Chondrocyte (in vitro differentiated cells): ENCODE data around the gene RIMOC1. TPM values are rescaled to one million over a fixed set of nuclear protein-coding genes. Genes with fewer than 3 reads are reported as not detected.

Experiments used
- DNase-seq: peaks from one replicate; pipeline ENCODE4 v3.0.0; 2021; ENCODE audit warnings: mixed read lengths, low spot score
- H3K27ac Mint-ChIP-seq: one replicate; pipeline ENCODE4 v1.8.0; 2021; ENCODE audit warnings: mild to moderate bottlenecking, moderate library complexity, mixed read lengths; ENCODE audit not compliant: unreplicated experiment
- H3K27me3 Mint-ChIP-seq: 2 replicates; pipeline ENCODE4 v1.8.0; 2021; ENCODE audit warnings: low read depth, mixed read lengths
- H3K36me3 Mint-ChIP-seq: 2 replicates; pipeline ENCODE4 v1.8.0; 2021; ENCODE audit warnings: low read depth, mixed read lengths
- H3K4me1 Mint-ChIP-seq: 2 replicates; pipeline ENCODE4 v1.8.0; 2021; ENCODE audit warnings: low read depth, mild to moderate bottlenecking, mixed read lengths
- H3K4me3 Mint-ChIP-seq: one replicate; pipeline ENCODE4 v1.8.0; 2021; ENCODE audit warnings: mild to moderate bottlenecking, moderate library complexity, mixed read lengths; ENCODE audit not compliant: unreplicated experiment
- H3K9me3 Mint-ChIP-seq: 2 replicates; pipeline ENCODE4 v1.8.0; 2021; ENCODE audit warnings: low read depth, mixed read lengths
- total RNA-seq: library from RNA; stranded (reverse); gene quantifications from 3 replicates; pipeline ENCODE4 v1.2.1, GENCODE V29; 2021
- TF ChIP-seq, protein P1 (sequence below): fragments of 200-600 bp; sonication (generic); IDR thresholded peaks from 2 replicates; pipeline ENCODE4 v1.5.0; 2021; ENCODE audit warnings: antibody characterized with exemption, mild to moderate bottlenecking, moderate library complexity

RIMOC1 gene
- total RNA-seq, 1 donor from 2014 or later = 38.9 TPM

DNA sequence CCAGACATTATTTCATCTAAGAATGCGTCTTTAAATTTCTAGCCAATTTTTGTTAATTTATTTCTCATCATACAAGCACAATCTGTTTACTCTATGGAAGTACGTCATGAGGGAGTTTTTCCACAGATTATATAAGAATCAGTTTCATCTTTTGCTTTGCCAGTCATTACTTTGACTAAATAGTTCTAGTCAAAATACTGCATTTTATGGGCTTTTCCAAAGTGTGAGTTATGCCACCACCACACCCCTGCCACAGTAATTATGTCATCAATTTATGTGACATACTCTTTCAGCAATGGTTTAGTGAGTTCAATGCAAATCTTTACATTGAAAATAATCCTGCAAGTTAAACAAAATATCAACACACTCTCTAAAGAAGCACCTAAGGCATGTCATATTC lies 2.0 kb downstream of the RIMOC1 start:
- peaks cover 11% of the 10 kb centered on the region for H3K36me3 Mint-ChIP-seq

DNA sequence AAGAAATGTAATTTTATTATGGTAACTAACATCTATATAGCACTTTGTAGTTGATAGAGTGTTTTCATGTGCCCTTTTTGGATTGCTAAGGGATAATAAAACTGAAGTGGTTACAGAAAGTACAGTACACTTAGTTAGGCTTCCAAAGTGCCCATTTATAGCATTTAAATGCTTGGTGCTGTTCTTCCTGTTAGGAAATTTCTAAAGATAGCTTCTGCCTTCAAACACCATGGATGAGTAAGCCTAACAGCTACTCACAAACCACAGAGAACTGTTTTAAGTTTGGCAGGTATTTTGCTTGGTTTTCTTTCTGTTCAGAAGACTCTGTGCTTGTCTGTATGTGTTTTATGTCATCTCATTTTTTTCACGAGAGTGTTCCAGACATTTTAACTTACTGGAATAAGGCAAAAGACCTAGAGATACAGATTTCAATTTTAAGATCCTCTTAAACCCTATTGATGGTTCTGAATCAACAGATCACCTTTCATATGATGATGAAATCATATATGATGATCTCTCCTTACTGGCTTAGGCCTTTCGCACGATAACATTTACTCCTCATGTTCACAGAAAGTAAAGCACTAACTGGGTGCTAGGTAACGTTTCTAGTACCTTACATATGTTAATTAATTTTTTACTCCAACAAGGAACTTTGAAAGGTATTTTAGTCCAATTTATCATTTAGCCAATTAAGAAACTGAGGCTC lies 4.4 kb downstream of the RIMOC1 start:
- TF ChIP-seq, protein P1, sequence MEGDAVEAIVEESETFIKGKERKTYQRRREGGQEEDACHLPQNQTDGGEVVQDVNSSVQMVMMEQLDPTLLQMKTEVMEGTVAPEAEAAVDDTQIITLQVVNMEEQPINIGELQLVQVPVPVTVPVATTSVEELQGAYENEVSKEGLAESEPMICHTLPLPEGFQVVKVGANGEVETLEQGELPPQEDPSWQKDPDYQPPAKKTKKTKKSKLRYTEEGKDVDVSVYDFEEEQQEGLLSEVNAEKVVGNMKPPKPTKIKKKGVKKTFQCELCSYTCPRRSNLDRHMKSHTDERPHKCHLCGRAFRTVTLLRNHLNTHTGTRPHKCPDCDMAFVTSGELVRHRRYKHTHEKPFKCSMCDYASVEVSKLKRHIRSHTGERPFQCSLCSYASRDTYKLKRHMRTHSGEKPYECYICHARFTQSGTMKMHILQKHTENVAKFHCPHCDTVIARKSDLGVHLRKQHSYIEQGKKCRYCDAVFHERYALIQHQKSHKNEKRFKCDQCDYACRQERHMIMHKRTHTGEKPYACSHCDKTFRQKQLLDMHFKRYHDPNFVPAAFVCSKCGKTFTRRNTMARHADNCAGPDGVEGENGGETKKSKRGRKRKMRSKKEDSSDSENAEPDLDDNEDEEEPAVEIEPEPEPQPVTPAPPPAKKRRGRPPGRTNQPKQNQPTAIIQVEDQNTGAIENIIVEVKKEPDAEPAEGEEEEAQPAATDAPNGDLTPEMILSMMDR = no peak
- H3K4me3 Mint-ChIP-seq = no peak overlapping the region
- no peaks in the 10 kb centered on the region for H3K9me3 Mint-ChIP-seq
- peak overlapping the region; percentile 85 for H3K27ac Mint-ChIP-seq
- no peak for DNase-seq
- peaks cover 15% of the 10 kb centered on the region for H3K36me3 Mint-ChIP-seq
- H3K27me3 Mint-ChIP-seq = no peaks in the 10 kb centered on the region
- H3K4me1 Mint-ChIP-seq = peaks cover 43% of the 10 kb centered on the region

More for the DNA sequence above, 2.0 kb downstream of the RIMOC1 start:
- Mint-ChIP-seq H3K9me3 (no peaks in the 10 kb centered on the region), H3K27me3 (no peaks in the 10 kb centered on the region), H3K4me1 (peaks cover 46% of the 10 kb centered on the region), H3K27ac (no peak overlapping the region), H3K4me3 (no peak overlapping the region)
- TF ChIP-seq, protein P1 = no peak
- no peak for DNase-seq

DNA sequence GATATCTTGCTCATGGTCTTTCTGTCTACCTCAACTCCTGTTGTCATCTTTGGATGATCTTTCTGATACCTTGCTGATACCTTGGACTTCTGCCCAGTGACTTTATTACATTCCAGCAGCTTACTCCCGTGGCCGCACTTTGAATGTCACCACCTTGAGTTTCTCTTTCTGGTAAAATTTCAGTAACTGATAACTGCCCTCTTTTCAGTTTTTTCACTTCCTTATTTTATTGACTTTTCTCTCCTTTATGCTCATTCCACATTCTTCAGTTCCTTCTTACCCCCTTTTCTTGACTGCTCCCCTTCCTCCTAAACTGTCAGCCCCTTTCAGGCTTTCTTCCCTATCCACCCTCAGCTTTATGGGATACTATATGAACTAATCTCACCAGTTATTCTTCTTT lies 14.0 kb downstream of the RIMOC1 start:
- no peaks in the 10 kb centered on the region for H3K9me3 Mint-ChIP-seq
- H3K36me3 Mint-ChIP-seq = peaks cover 19% of the 10 kb centered on the region
- H3K27ac Mint-ChIP-seq = no peak overlapping the region
- no peak overlapping the region for H3K4me3 Mint-ChIP-seq
- DNase-seq = no peak
- H3K4me1 Mint-ChIP-seq = peaks cover 12% of the 10 kb centered on the region
- TF ChIP-seq, protein P1 = no peak
- H3K27me3 Mint-ChIP-seq = no peaks in the 10 kb centered on the region

DNA sequence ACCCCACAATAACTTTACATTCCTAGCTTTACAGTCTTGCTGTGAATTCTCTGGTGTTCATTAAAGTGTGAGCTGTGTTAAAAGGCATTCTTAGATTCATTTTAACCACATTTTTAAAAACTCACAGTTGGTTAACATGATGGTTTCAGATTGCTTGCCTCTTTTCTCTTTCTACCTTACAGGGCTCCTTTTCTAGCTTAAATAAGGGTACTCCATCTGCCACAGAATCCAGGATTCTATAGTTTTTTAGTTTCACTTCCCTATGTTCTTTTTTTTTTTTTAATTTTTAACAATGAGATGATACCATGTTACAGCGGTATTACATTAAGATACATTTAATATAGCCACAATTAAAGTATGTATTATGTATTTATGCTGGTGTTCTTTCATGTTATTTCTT lies 17.0 kb downstream of the RIMOC1 start:
- Mint-ChIP-seq H3K27me3 (no peaks in the 10 kb centered on the region), H3K4me3 (no peak overlapping the region), H3K9me3 (no peaks in the 10 kb centered on the region), H3K4me1 (peaks cover 22% of the 10 kb centered on the region), H3K36me3 (peaks cover 17% of the 10 kb centered on the region), H3K27ac (no peak overlapping the region)
- DNase-seq = no peak
- TF ChIP-seq, protein P1 = no peak

DNA sequence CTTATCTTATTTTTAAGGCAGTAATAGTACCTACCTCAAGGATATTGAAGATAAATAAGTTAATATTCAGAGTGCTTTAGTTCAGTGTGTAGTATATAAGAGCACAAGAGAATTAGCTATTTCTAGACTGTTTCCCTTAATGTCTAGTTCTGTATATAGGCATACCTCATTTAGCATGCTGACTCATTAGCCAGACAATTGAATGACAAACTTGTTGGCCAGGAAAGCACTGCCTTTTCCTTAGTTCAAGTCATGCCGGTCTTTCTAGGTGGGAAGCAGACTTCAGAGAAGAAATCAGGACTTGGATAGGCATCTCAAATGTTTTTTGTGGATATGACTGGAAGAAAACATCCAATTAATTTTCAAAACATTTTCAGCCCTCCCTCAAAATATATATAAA lies 17.7 kb downstream of the RIMOC1 start:
- Mint-ChIP-seq H3K27ac (no peak overlapping the region), H3K9me3 (no peaks in the 10 kb centered on the region), H3K36me3 (peaks cover 17% of the 10 kb centered on the region), H3K27me3 (no peaks in the 10 kb centered on the region), H3K4me1 (peaks cover 24% of the 10 kb centered on the region), H3K4me3 (no peak overlapping the region)
- no peak for DNase-seq
- TF ChIP-seq, protein P1 = no peak
